Muscle layer of duodenum (tissue), 2 donors: Measurements from ENCODE around the gene CLSTN1.

Experiments
- H3K27ac ChIP-seq: one replicate; pipeline ENCODE4 v1.7.0; 2013; ENCODE audit warnings: mild to moderate bottlenecking, low read length
- H3K27me3 ChIP-seq: one replicate; pipeline ENCODE4 v1.7.0; 2013; ENCODE audit warnings: low read depth, mild to moderate bottlenecking, control low read depth, low read length
- H3K36me3 ChIP-seq, 2 donors: one replicate each; pipeline ENCODE4 v1.7.0; 2013; ENCODE audit warnings: low read length in 2 of 2, control low read depth in 1 of 2, mild to moderate bottlenecking in 1 of 2; ENCODE audit not compliant: insufficient read depth in 2 of 2, control insufficient read depth in 1 of 2
- H3K4me1 ChIP-seq, 2 donors: one replicate each; pipeline ENCODE4 v1.7.0; 2013; ENCODE audit warnings: low read length in 2 of 2, mild to moderate bottlenecking in 2 of 2, control low read depth in 1 of 2, moderate library complexity in 1 of 2; ENCODE audit not compliant: insufficient read depth in 2 of 2, control insufficient read depth in 1 of 2
- H3K4me3 ChIP-seq, 2 donors: one replicate each; pipeline ENCODE4 v1.7.0; 2013; ENCODE audit warnings: low read length in 2 of 2, low read depth in 1 of 2, mild to moderate bottlenecking in 1 of 2
- H3K9me3 ChIP-seq, 2 donors: one replicate each; pipeline ENCODE4 v1.7.0; 2013; ENCODE audit warnings: low read length in 2 of 2, control low read depth in 1 of 2, mild to moderate bottlenecking in 1 of 2; ENCODE audit not compliant: control insufficient read depth in 1 of 2
- donor health status: healthy.

Gene CLSTN1

GRCh38 chr1:9865724-9866123 is 42.0 kb upstream of the CLSTN1 start:
- H3K4me1 ChIP-seq = peaks cover 0 to 7% of the 10 kb centered on the region in 2 donors
- no peak overlapping the region for H3K4me3 ChIP-seq
- no peaks in the 10 kb centered on the region for H3K9me3 ChIP-seq
- H3K27ac ChIP-seq = no peak overlapping the region
- H3K36me3 ChIP-seq = peaks cover 0 to 27% of the 10 kb centered on the region in 2 donors
- no peaks in the 10 kb centered on the region for H3K27me3 ChIP-seq

- Histone ChIP-seq H3K36me3 (peaks cover 4 to 22% of the 10 kb centered on the region in 2 donors), H3K4me1 (peaks cover 0 to 7% of the 10 kb centered on the region in 2 donors), H3K4me3 (no peak overlapping the region), H3K27ac (no peak overlapping the region), H3K27me3 (no peaks in the 10 kb centered on the region), H3K9me3 (no peaks in the 10 kb centered on the region)
Observed at GRCh38 chr1:9863371-9863770, 39.6 kb upstream of the CLSTN1 start.

- Histone ChIP-seq H3K4me3 (no peak overlapping the region), H3K36me3 (peaks cover 4 to 20% of the 10 kb centered on the region in 2 donors), H3K27ac (no peak overlapping the region), H3K27me3 (no peaks in the 10 kb centered on the region), H3K4me1 (peaks cover 0 to 7% of the 10 kb centered on the region in 2 donors), H3K9me3 (no peaks in the 10 kb centered on the region)
Observed at GRCh38 chr1:9861360-9861759, 37.6 kb upstream of the CLSTN1 start.

GRCh38 chr1:9860887-9861286 is 37.1 kb upstream of the CLSTN1 start:
- H3K4me3 ChIP-seq = no peak overlapping the region
- no peaks in the 10 kb centered on the region for H3K27me3 ChIP-seq
- H3K27ac ChIP-seq = no peak overlapping the region
- H3K4me1 ChIP-seq = peaks cover 0 to 7% of the 10 kb centered on the region in 2 donors
- peaks cover 4 to 20% of the 10 kb centered on the region in 2 donors for H3K36me3 ChIP-seq
- H3K9me3 ChIP-seq = no peaks in the 10 kb centered on the region

- Histone ChIP-seq H3K4me3 (no peak overlapping the region), H3K4me1 (peaks cover 0 to 7% of the 10 kb centered on the region in 2 donors), H3K36me3 (peaks cover 4 to 20% of the 10 kb centered on the region in 2 donors), H3K9me3 (no peaks in the 10 kb centered on the region), H3K27ac (no peak overlapping the region), H3K27me3 (no peaks in the 10 kb centered on the region)
Observed at GRCh38 chr1:9859281-9860014, 35.7 kb upstream of the CLSTN1 start.

GRCh38 chr1:9858293-9859035 is 34.7 kb upstream of the CLSTN1 start:
- Histone ChIP-seq H3K36me3 (peaks cover 4 to 17% of the 10 kb centered on the region in 2 donors), H3K27ac (no peak overlapping the region), H3K4me3 (no peak overlapping the region), H3K4me1 (peaks cover 0 to 1% of the 10 kb centered on the region in 2 donors), H3K9me3 (no peaks in the 10 kb centered on the region), H3K27me3 (no peaks in the 10 kb centered on the region)

- Histone ChIP-seq H3K36me3 (peaks cover 4 to 25% of the 10 kb centered on the region in 2 donors), H3K27ac (no peak overlapping the region)
Observed at GRCh38 chr1:9855186-9855585, 31.4 kb upstream of the CLSTN1 start.

GRCh38 chr1:9853249-9853595 is 29.5 kb upstream of the CLSTN1 start:
- Histone ChIP-seq H3K9me3 (no peaks in the 10 kb centered on the region), H3K36me3 (peaks cover 4 to 23% of the 10 kb centered on the region in 2 donors), H3K4me3 (no peak overlapping the region), H3K27ac (no peak overlapping the region), H3K27me3 (no peaks in the 10 kb centered on the region), H3K4me1 (no peaks in the 10 kb centered on the region)

More at GRCh38 chr1:9855186-9855585, 31.4 kb upstream of the CLSTN1 start:
- no peaks in the 10 kb centered on the region for H3K9me3 ChIP-seq
- no peaks in the 10 kb centered on the region for H3K27me3 ChIP-seq
- H3K4me1 ChIP-seq = no peaks in the 10 kb centered on the region
- H3K4me3 ChIP-seq = no peak overlapping the region

GRCh38 chr1:9852410-9853248 is 28.9 kb upstream of the CLSTN1 start:
- peaks cover 4 to 23% of the 10 kb centered on the region in 2 donors for H3K36me3 ChIP-seq
- H3K27me3 ChIP-seq = no peaks in the 10 kb centered on the region
- H3K27ac ChIP-seq = no peak overlapping the region
- no peaks in the 10 kb centered on the region for H3K4me1 ChIP-seq
- no peak overlapping the region for H3K4me3 ChIP-seq
- no peaks in the 10 kb centered on the region for H3K9me3 ChIP-seq

GRCh38 chr1:9852004-9852403 is 28.2 kb upstream of the CLSTN1 start:
- H3K9me3 ChIP-seq = no peaks in the 10 kb centered on the region
- H3K27ac ChIP-seq = no peak overlapping the region
- H3K4me3 ChIP-seq = no peak overlapping the region
- no peaks in the 10 kb centered on the region for H3K4me1 ChIP-seq
- H3K36me3 ChIP-seq = peaks cover 4 to 23% of the 10 kb centered on the region in 2 donors
- H3K27me3 ChIP-seq = no peaks in the 10 kb centered on the region
